IMR-90 (cell line): ENCODE data around the gene GGT6. TPM values are rescaled to one million over a fixed set of nuclear protein-coding genes. Genes with fewer than 3 reads are reported as not detected.
A peak's percentile ranks its signal among the peaks of the same experiment; 100 is the strongest.

Experiments used
- ATAC-seq: fragments of 200-7000 bp; cut with Tn5 transposase; 2 replicates; pipeline ENCODE4 v1.9.1; 2020; ENCODE audit warnings: low read depth, mild to moderate bottlenecking, moderate library complexity
- BruUV-seq: library from RNA; stranded (reverse); fragments of 400-500 nt; replicated peaks from 2 replicates; lab custom pipeline; 2021; lab: Mats Ljungman, UMichigan
- CTCF ChIA-PET: fragments of 300-600 bp; formaldehyde crosslinking; extraction: SDS; loops from one replicate; lab custom pipeline; 2021; ENCODE audit warnings: antibody characterized with exemption; lab: Yijun Ruan, JAX
- POLR2A ChIA-PET: fragments of 300-600 bp; sonication (Branson Sonifier 250); formaldehyde crosslinking; loops from one replicate; lab custom pipeline; 2022; ENCODE audit warnings: antibody characterized with exemption; ENCODE audit not compliant: unreplicated experiment; lab: Charles Lee
- DNase-seq: peaks from one replicate; pipeline ENCODE4 v3.0.0; 2013
- H2AFZ ChIP-seq: replicated peaks from 2 replicates; pipeline ENCODE3; 2013; ENCODE audit warnings: low read length, mild to moderate bottlenecking; ENCODE audit not compliant: poor library complexity
- H2AK5ac ChIP-seq: 2 replicates; pipeline ENCODE4 v1.6.1; 2013; ENCODE audit warnings: low read depth, low read length, inconsistent platforms
- H2AK9ac ChIP-seq: replicated peaks from 2 replicates; pipeline ENCODE3; 2013; ENCODE audit warnings: mild to moderate bottlenecking, low read depth, low read length, moderate library complexity; ENCODE audit not compliant: poor library complexity
- H2BK120ac ChIP-seq: 2 replicates; pipeline ENCODE4 v1.6.1; 2013; ENCODE audit warnings: low read depth, low read length, inconsistent platforms
- H2BK15ac ChIP-seq: 3 replicates; pipeline ENCODE4 v1.6.1; 2013; ENCODE audit warnings: low read depth, low read length, inconsistent platforms
- H2BK20ac ChIP-seq: 2 replicates; pipeline ENCODE4 v1.6.1; 2013; ENCODE audit warnings: low read depth, mild to moderate bottlenecking, inconsistent platforms, low read length, moderate library complexity
- H2BK5ac ChIP-seq: 2 replicates; pipeline ENCODE4 v1.6.1; 2013; ENCODE audit warnings: mild to moderate bottlenecking, low read depth, low read length, inconsistent platforms; ENCODE audit not compliant: poor library complexity, severe bottlenecking
- H3K14ac ChIP-seq: replicated peaks from 2 replicates; pipeline ENCODE4 v1.6.1; 2013; ENCODE audit warnings: low read depth, low read length, inconsistent platforms
- H3K18ac ChIP-seq: 2 replicates; pipeline ENCODE4 v1.6.1; 2013; ENCODE audit warnings: low read depth, low read length, control low read depth
- H3K23ac ChIP-seq: 2 replicates; pipeline ENCODE4 v1.6.1; 2013; ENCODE audit warnings: low read depth, low read length, inconsistent platforms
- H3K27ac ChIP-seq: 2 replicates; pipeline ENCODE4 v1.5.1; 2013; ENCODE audit warnings: mild to moderate bottlenecking, control low read depth, low read length; ENCODE audit not compliant: insufficient read depth
- H3K27me3 ChIP-seq: 2 replicates; pipeline ENCODE4 v1.6.1; 2013; ENCODE audit warnings: low read length; ENCODE audit not compliant: control insufficient read depth, insufficient read depth
- H3K36me3 ChIP-seq: 2 replicates; pipeline ENCODE4 v1.6.1; 2013; ENCODE audit warnings: low read length, mixed read lengths; ENCODE audit not compliant: control insufficient read depth, insufficient read depth
- H3K4ac ChIP-seq: 2 replicates; pipeline ENCODE4 v1.6.1; 2013; ENCODE audit warnings: low read depth, low read length, inconsistent platforms
- H3K4me1 ChIP-seq: 2 replicates; pipeline ENCODE4 v1.6.1; 2013; ENCODE audit warnings: low read length, mixed read lengths; ENCODE audit not compliant: control insufficient read depth, insufficient read depth
- H3K4me2 ChIP-seq: 2 replicates; pipeline ENCODE4 v1.6.1; 2013; ENCODE audit warnings: low read depth, mild to moderate bottlenecking, control low read depth, low read length, moderate library complexity
- H3K4me3 ChIP-seq: 2 replicates; pipeline ENCODE4 v1.5.1; 2013; ENCODE audit warnings: low read depth, mild to moderate bottlenecking, control low read depth, low read length, moderate library complexity; ENCODE audit not compliant: insufficient read depth
- H3K56ac ChIP-seq: 2 replicates; pipeline ENCODE4 v1.6.1; 2013; ENCODE audit warnings: low read length, inconsistent platforms; ENCODE audit not compliant: insufficient read depth; ENCODE audit errors: extremely low read depth
- H3K79me1 ChIP-seq, 2 experiments: 2 replicates each; pipeline ENCODE4 v1.6.1; 2013; ENCODE audit warnings: low read length in 2 of 2, inconsistent platforms in 1 of 2, low read depth in 1 of 2
- H3K9ac ChIP-seq: 2 replicates; pipeline ENCODE4 v1.6.1; 2013; ENCODE audit warnings: low read depth, low read length, control low read depth
- H3K9me1 ChIP-seq: 2 replicates; pipeline ENCODE4 v1.6.1; 2013; ENCODE audit warnings: low read length, inconsistent platforms; ENCODE audit not compliant: insufficient read depth
- H3K9me3 ChIP-seq: 2 replicates; pipeline ENCODE4 v1.6.1; 2013; ENCODE audit warnings: low read length; ENCODE audit not compliant: control insufficient read depth, insufficient read depth
- H4K20me1 ChIP-seq: 2 replicates; pipeline ENCODE4 v1.6.1; 2013; ENCODE audit warnings: low read length, inconsistent platforms; ENCODE audit not compliant: insufficient read depth
- H4K5ac ChIP-seq: 2 replicates; pipeline ENCODE4 v1.6.1; 2013; ENCODE audit warnings: mild to moderate bottlenecking, low read depth, low read length, control low read depth
- H4K8ac ChIP-seq, 2 experiments: 2 replicates each; pipeline ENCODE4 v1.6.1; 2013; ENCODE audit warnings: low read depth in 2 of 2, low read length in 2 of 2, control low read depth in 1 of 2, inconsistent platforms in 1 of 2
- H4K91ac ChIP-seq: 2 replicates; pipeline ENCODE4 v1.6.1; 2013; ENCODE audit warnings: low read depth, low read length, inconsistent platforms; ENCODE audit not compliant: insufficient read depth
- BHLHE40 ChIP-seq: fragments of 150-350 bp; IDR thresholded peaks from 2 replicates; pipeline ENCODE4 v1.6.1; 2016; ENCODE audit warnings: mild to moderate bottlenecking, low read depth, low read length
- CHD1 ChIP-seq: IDR thresholded peaks from 2 replicates; pipeline ENCODE4 v1.6.1; 2012; ENCODE audit warnings: low read depth, low read length, improper control_type of control experiment
- USF2 ChIP-seq: fragments of 150-350 bp; IDR thresholded peaks from 2 replicates; pipeline ENCODE4 v1.6.1; 2017; ENCODE audit warnings: mild to moderate bottlenecking, antibody characterized with exemption, low read length, low read depth
- WGBS, 2 experiments: methylation state at CpG; one replicate each; pipeline versions ENCODE4 v1.1.5 to v1.1.7; 2013; ENCODE audit warnings: missing lambda C conversion rate in 2 of 2; ENCODE audit not compliant: insufficient read length in 1 of 2; ENCODE audit errors: extremely low coverage in 2 of 2; 5-methylcytosine and 5-hydroxymethylcytosine counted together
- dilution Hi-C: fragments of 300-500 bp; cut with HindIII; formaldehyde crosslinking; loops from one replicate; pipeline ENCODE4 v1.14.3; 2018; ENCODE audit warnings: low sequenced_read_pairs; ENCODE audit not compliant: unreplicated experiment
- in situ Hi-C: fragments of 300-500 bp; cut with MboI; formaldehyde crosslinking; loops from 3 replicates; pipeline ENCODE4 v1.14.3; 2019; ENCODE audit warnings: low sequenced_read_pairs, inconsistent platforms, mixed read lengths
- intact Hi-C: fragments of 100-400 bp; cut with micrococcal nuclease; formaldehyde crosslinking; loops from 2 replicates; pipeline ENCODE4 v1.10.0; 2022
- polyA plus RNA-seq, 3 experiments: library from polyadenylated mRNA; depleted of rRNA; stranded (reverse); fragments of >200 nt; gene quantifications; 2 replicates each; pipeline ENCODE4 v1.2.3, GENCODE V29; 2012; ENCODE audit warnings: low replicate concordance in 1 of 3
- total RNA-seq: library from RNA; depleted of rRNA; stranded (reverse); fragments of >200 nt; gene quantifications from 2 replicates; pipeline ENCODE4 v1.2.3, GENCODE V29; 2012

The GGT6 gene
- total and polyA plus RNA-seq, 2 of the 4 experiments (the other 2 are of a cell fraction), result not detected

DNA sequence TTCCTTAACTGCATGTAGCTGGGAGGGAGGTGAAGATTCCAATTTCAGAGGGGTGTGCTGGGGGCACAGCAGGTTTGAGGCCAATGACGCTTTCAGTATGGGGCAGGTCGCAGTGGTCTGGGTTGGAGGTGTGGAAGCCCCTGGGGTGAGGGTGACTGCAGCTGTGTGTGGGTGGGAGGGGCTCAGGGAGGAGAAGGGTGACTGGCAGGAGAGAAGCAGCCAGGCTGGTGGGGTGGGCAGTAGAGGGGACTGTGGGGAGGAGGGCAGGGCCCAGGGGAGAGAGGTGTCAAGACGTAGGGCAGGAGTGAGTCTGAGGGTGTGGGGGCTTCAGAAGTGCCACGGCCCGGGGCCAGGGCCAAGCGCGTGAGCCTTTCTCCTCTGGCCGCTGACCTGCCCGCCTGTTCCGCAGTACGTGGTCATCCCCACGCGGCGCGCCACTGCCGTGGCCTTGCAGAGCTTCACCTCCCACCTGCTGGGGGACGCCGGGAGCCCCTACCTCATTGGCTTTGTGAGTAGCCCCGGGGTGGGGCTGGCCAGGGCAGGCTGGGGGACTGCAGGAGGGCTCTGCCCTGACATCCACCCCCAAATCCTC is 24.6 kb downstream of the GGT6 start:
- ATAC-seq, result peak; percentile 2; the same call in 1 of the 2 replicates
- intact Hi-C loops, result loop anchor here (5.0 kb wide), 1 partner anchor 113 kb away; no protein-coding TSS in a partner anchor

More for the DNA sequence above, 24.6 kb downstream of the GGT6 start:
- Histone ChIP-seq H4K91ac (no peak overlapping the region), H3K27me3 (peaks cover 6% of the 10 kb centered on the region; the same call in 1 of the 2 replicates), H3K23ac (no peak overlapping the region), H2AFZ (no peak overlapping the region), H3K56ac (no peak overlapping the region), H3K9me1 (no peaks in the 10 kb centered on the region), H3K18ac (no peak overlapping the region), H3K79me1 (no peaks in the 10 kb centered on the region), H3K4me3 (no peak overlapping the region), H3K9me3 (no peaks in the 10 kb centered on the region), H3K4ac (no peak overlapping the region), H2AK5ac (no peak overlapping the region), H4K5ac (no peak overlapping the region; the same call in 1 of the 2 replicates), H2AK9ac (no peak overlapping the region), H3K14ac (no peak overlapping the region), H2BK5ac (no peak overlapping the region), H3K27ac (no peak overlapping the region), H3K4me2 (0 out of 2 replicates have a peak overlapping the region, but pooled peaks have one; percentile 33), H2BK120ac (no peak overlapping the region), H2BK15ac (no peak overlapping the region), H2BK20ac (no peak overlapping the region), H4K20me1 (peaks cover 9% of the 10 kb centered on the region), H3K36me3 (peaks cover 24% of the 10 kb centered on the region), H3K9ac (no peak overlapping the region), H4K8ac (no peak overlapping the region), H3K4me1 (peaks cover 3% of the 10 kb centered on the region; the same call in 1 of the 2 replicates)
- no peak for DNase-seq
- dilution Hi-C loops, result no loop called here
- POLR2A ChIA-PET, result no interaction called here
- no CpG with 5 or more reads among the region's 19 CpGs for WGBS, 2 experiments
- BruUV-seq, result no TSS peak
- in situ Hi-C loops, result no loop called here
- no peak for TF ChIP-seq USF2
- TF ChIP-seq CHD1, result no peak
- TF ChIP-seq BHLHE40, result no peak
- CTCF ChIA-PET, result no interaction called here
